Body of pancreas (tissue), 4 donors: ENCODE data around the gene RAB20. TPM values are rescaled to one million over a fixed set of nuclear protein-coding genes. Genes with fewer than 3 reads are reported as not detected.

Experiments used
- ATAC-seq: fragments of 150-250 bp; one replicate; pipeline ENCODE4 v1.9.1; 2016
- DNase-seq, 4 donors: peaks; one replicate each; pipeline ENCODE4 v3.0.0-alpha.2; 2019
- H3K27ac ChIP-seq, 4 donors: fragments of 200-600 bp; sonication (generic); 1 replicate in 3 of 4; 2 replicates in 1 of 4; pipeline versions ENCODE4 v1.5.1 to v1.6.1; 2016 to 2019; ENCODE audit warnings: mild to moderate bottlenecking in 1 of 4, mixed read lengths in 1 of 4, moderate library complexity in 1 of 4
- H3K27me3 ChIP-seq, 2 donors: fragments of 200-600 bp; sonication (generic); one replicate each; pipeline ENCODE4 v1.6.0; 2016; ENCODE audit warnings: mild to moderate bottlenecking in 1 of 2
- H3K36me3 ChIP-seq, 2 donors: fragments of 200-600 bp; sonication (generic); replicated peaks in 1 of 2; 2 replicates each; pipeline ENCODE4 v1.5.1; 2016; ENCODE audit warnings: low read depth in 2 of 2; ENCODE audit not compliant: insufficient read depth in 1 of 2
- H3K4me1 ChIP-seq: fragments of 200-600 bp; sonication (generic); one replicate; pipeline ENCODE4 v1.6.0; 2016
- H3K4me3 ChIP-seq, 2 donors: fragments of 200-600 bp; sonication (generic); 1 replicate in 1 of 2; 2 replicates in 1 of 2; pipeline ENCODE4 v1.5.1; 2016 to 2019
- H3K9me3 ChIP-seq, 3 donors: fragments of 200-600 bp; sonication (generic); 1 replicate in 2 of 3; 2 replicates in 1 of 3; pipeline ENCODE4 v1.5.1; 2016
- CTCF ChIP-seq, 7 experiments: fragments of 450-650 bp in 4 of 7; fragments of 200-600 bp in 3 of 7; sonication (generic) in 3 of 7; IDR thresholded peaks; one replicate each; pipeline ENCODE4 v1.5.1; 2016 to 2019; ENCODE audit warnings: antibody characterized with exemption in 7 of 7
- POLR2A ChIP-seq, 3 donors: fragments of 450-650 bp; IDR thresholded peaks; one replicate each; pipeline ENCODE4 v1.6.1; 2016; ENCODE audit warnings: antibody characterized with exemption in 3 of 3, mild to moderate bottlenecking in 2 of 3
- WGBS, 2 donors: methylation state at CpG; one replicate each; pipeline ENCODE4 v1.1.5; 2017; 5-methylcytosine and 5-hydroxymethylcytosine counted together
- intact Hi-C: fragments of 100-400 bp; cut with DNase I; formaldehyde crosslinking; loops from one replicate; pipeline ENCODE4 v1.15.1; 2023
- total RNA-seq, 2 donors: library from RNA; depleted of rRNA; stranded (reverse); fragments of >200 nt; gene quantifications; one replicate each; pipeline ENCODE4 v1.1.0, GENCODE V29; 2016

RAB20 gene
- total RNA-seq, 2 donors from 2014 or later, result 23.1 to 35.5 TPM

GRCh38 chr13:110542169-110542796, 19.2 kb downstream of the RAB20 start:
- H3K4me1 ChIP-seq, result peaks cover 93% of the 10 kb centered on the region

GRCh38 chr13:110541526-110541920, 20.0 kb downstream of the RAB20 start:
- WGBS, 2 donors, result 21 to 34% methylated on average over 4 of the region's 4 CpGs
- Histone ChIP-seq H3K27me3 (no peaks in the 10 kb centered on the region), H3K4me3 (no peak overlapping the region), H3K9me3 (no peaks in the 10 kb centered on the region), H3K36me3 (no peaks in the 10 kb centered on the region), H3K4me1 (peaks cover 87% of the 10 kb centered on the region), H3K27ac (peak overlapping the region; percentile 68 to 85 (median 76))
- ATAC-seq (peak; percentile 39), DNase-seq (no peak)
- intact Hi-C loops, result no loop called here
- TF ChIP-seq CTCF (IDR thresholded peaks at IDR 0.05), result no peak
- no peak for TF ChIP-seq POLR2A (IDR thresholded peaks at IDR 0.05)

More at GRCh38 chr13:110542169-110542796, 19.2 kb downstream of the RAB20 start:
- WGBS, 2 donors, result 59 to 67% methylated on average over 6 of the region's 6 CpGs
- ATAC-seq, result no peak
- Histone ChIP-seq H3K9me3 (no peaks in the 10 kb centered on the region), H3K27me3 (no peaks in the 10 kb centered on the region), H3K27ac (peak overlapping the region; percentile 35 to 85 (median 70)), H3K36me3 (no peaks in the 10 kb centered on the region), H3K4me3 (no peak overlapping the region)
- TF ChIP-seq POLR2A (IDR thresholded peaks at IDR 0.05) (no peak), CTCF (IDR thresholded peaks at IDR 0.05) (no peak)
- intact Hi-C loops, result no loop called here
- DNase-seq, result no peak

GRCh38 chr13:110540871-110541525, 20.5 kb downstream of the RAB20 start:
- intact Hi-C loops, result no loop called here
- 28 to 44% methylated on average over 13 to 15 of the region's 15 CpGs for WGBS, 2 donors
- TF ChIP-seq POLR2A (IDR thresholded peaks at IDR 0.05), result no peak
- TF ChIP-seq CTCF (IDR thresholded peaks at IDR 0.05), result no peak
- H3K4me1 ChIP-seq, result peaks cover 81% of the 10 kb centered on the region
- no peaks in the 10 kb centered on the region for H3K36me3 ChIP-seq
- H3K4me3 ChIP-seq, result no peak overlapping the region
- ATAC-seq, result peak; percentile 75
- H3K9me3 ChIP-seq, result no peaks in the 10 kb centered on the region
- peak in 2 of 4 donors; percentile 45 to 56 for DNase-seq
- peak overlapping the region; percentile 68 to 85 (median 76) for H3K27ac ChIP-seq
- H3K27me3 ChIP-seq, result no peaks in the 10 kb centered on the region

- Histone ChIP-seq H3K4me3 (no peak overlapping the region), H3K27me3 (no peaks in the 10 kb centered on the region), H3K9me3 (no peaks in the 10 kb centered on the region), H3K4me1 (peaks cover 74% of the 10 kb centered on the region), H3K27ac (peak overlapping the region in 2 of 4 donors; percentile 4 to 85), H3K36me3 (no peaks in the 10 kb centered on the region)
- WGBS, 2 donors, result 70 to 71% methylated on average over 5 of the region's 5 CpGs
- intact Hi-C loops, result no loop called here
- DNase-seq (no peak), ATAC-seq (no peak)
- TF ChIP-seq POLR2A (IDR thresholded peaks at IDR 0.05) (no peak), CTCF (IDR thresholded peaks at IDR 0.05) (no peak)
Observed at GRCh38 chr13:110539894-110540293, 21.6 kb downstream of the RAB20 start.
